ENCODE data around the gene TSPAN12. TPM values are rescaled to one million over a fixed set of nuclear protein-coding genes. Genes with fewer than 3 reads are reported as not detected.

The TSPAN12 gene
- total and polyA plus RNA-seq, 2 donors (not counting 3 experiments of a cell fraction or from before 2014, with no cell fraction given) = 9.3 to 19.8 TPM

DNA sequence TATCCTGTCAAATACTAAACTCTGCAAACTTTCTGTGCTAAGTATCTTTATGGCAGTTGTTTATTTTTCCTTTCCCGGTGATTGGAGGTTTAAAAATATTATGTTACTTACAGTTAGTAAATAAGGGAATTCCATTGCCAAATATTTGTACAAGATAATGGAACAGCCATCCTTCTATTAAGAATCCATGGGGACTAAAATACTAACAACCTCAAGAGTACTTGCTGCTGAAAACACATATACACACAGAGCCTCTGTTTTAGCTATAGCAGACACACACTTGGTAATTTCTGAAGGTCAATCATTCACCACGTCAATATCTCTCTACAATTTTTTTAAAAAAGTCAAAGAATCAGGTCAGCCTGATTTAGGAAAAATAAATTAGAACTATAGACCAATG, 32.4 kb downstream of the TSPAN12 start:
- no peak overlapping the region for H3K9ac ChIP-seq (replicated peaks; ENCODE audit: extremely low read depth, insufficient read depth, low read length)
- POLR2A ChIA-PET = no interaction called here
- no peaks in the 10 kb centered on the region for H3K4me1 ChIP-seq (ENCODE audit: control insufficient read depth, extremely low read depth, insufficient read depth, low read length)
- no peak overlapping the region for H3K4me3 ChIP-seq (replicated peaks in 1 of 3; ENCODE audit: insufficient read depth in 1 of 3, low read depth in 1 of 3, low read length in 3 of 3)
- dilution Hi-C loops (cut with MboI; ENCODE audit: extremely low pct_ligation_motif_present, low sequenced_read_pairs) = no loop called here
- no peak for TF ChIP-seq GATA2 (IDR thresholded peaks at IDR 0.05; ENCODE audit: insufficient read depth, insufficient read length, low read depth, low read length)
- FAIRE-seq (no peak), DNase-seq (ENCODE audit: low read depth, low spot score) (no peak)
- no peaks in the 10 kb centered on the region for H3K9me3 ChIP-seq (replicated peaks; ENCODE audit: control insufficient read depth, insufficient read depth, low read length)
- H3K79me2 ChIP-seq (ENCODE audit: control insufficient read depth, insufficient read depth, low read length) = no peaks in the 10 kb centered on the region
- H3K27me3 ChIP-seq (ENCODE audit: control insufficient read depth in 2 of 2, insufficient read depth in 2 of 2, low read length in 2 of 2) = no peaks in the 10 kb centered on the region
- intact Hi-C loops (cut with micrococcal nuclease) = no loop called here
- no peak overlapping the region for H2AFZ ChIP-seq (ENCODE audit: low read depth, low read length)
- H4K20me1 ChIP-seq (replicated peaks; ENCODE audit: control insufficient read depth, extremely low read depth, insufficient read depth, low read length) = no peaks in the 10 kb centered on the region
- no peak overlapping the region for H3K4me2 ChIP-seq (ENCODE audit: insufficient read depth, low read length)
- no peaks in the 10 kb centered on the region for H3K36me3 ChIP-seq (ENCODE audit: control insufficient read depth in 2 of 2, extremely low read depth in 1 of 2, insufficient read depth in 2 of 2, low read length in 2 of 2)
- no peak overlapping the region for H3K27ac ChIP-seq (ENCODE audit: insufficient read depth, low read depth, low read length)
- no peaks in the 10 kb centered on the region for H3K9me1 ChIP-seq (replicated peaks; ENCODE audit: control insufficient read depth, extremely low read depth, insufficient read depth, low read length)
- BruUV-seq (replicated peaks) = no TSS peak
- CTCF ChIA-PET = interaction anchor here (0.9 to 1.1 kb wide), 3 partner anchors 13 to 33 kb away, joined by 4 to 6 read pairs (median 4); no protein-coding TSS in a partner anchor

DNA sequence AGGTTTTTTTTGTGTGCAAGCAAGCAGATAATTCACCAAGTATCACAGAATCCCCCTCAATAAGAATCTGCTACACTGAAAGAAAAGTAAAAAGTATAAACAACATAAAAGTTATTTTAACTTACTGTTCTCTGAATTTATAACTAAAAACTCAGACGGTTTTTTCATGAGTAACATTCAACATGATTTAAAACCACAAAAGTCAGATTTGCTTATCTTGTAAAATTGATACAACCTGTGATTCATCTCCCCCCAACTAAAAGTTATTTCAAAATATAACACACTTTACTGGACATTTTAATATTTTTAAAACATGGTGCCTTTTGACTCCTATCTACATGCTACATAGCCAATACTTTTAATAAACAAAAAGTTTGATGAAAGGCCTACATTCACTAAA, 32.8 kb downstream of the TSPAN12 start:
- Histone ChIP-seq H3K4me3 (replicated peaks in 1 of 3; ENCODE audit: insufficient read depth in 1 of 3, low read depth in 1 of 3, low read length in 3 of 3) (no peak overlapping the region), H3K4me2 (ENCODE audit: insufficient read depth, low read length) (no peak overlapping the region), H3K27me3 (ENCODE audit: control insufficient read depth in 2 of 2, insufficient read depth in 2 of 2, low read length in 2 of 2) (no peaks in the 10 kb centered on the region), H3K9me1 (replicated peaks; ENCODE audit: control insufficient read depth, extremely low read depth, insufficient read depth, low read length) (no peaks in the 10 kb centered on the region), H3K9me3 (replicated peaks; ENCODE audit: control insufficient read depth, insufficient read depth, low read length) (no peaks in the 10 kb centered on the region), H3K27ac (ENCODE audit: insufficient read depth, low read depth, low read length) (no peak overlapping the region), H3K36me3 (ENCODE audit: control insufficient read depth in 2 of 2, extremely low read depth in 1 of 2, insufficient read depth in 2 of 2, low read length in 2 of 2) (no peaks in the 10 kb centered on the region), H3K79me2 (ENCODE audit: control insufficient read depth, insufficient read depth, low read length) (no peaks in the 10 kb centered on the region), H3K4me1 (ENCODE audit: control insufficient read depth, extremely low read depth, insufficient read depth, low read length) (no peaks in the 10 kb centered on the region), H2AFZ (ENCODE audit: low read depth, low read length) (no peak overlapping the region), H3K9ac (replicated peaks; ENCODE audit: extremely low read depth, insufficient read depth, low read length) (no peak overlapping the region), H4K20me1 (replicated peaks; ENCODE audit: control insufficient read depth, extremely low read depth, insufficient read depth, low read length) (no peaks in the 10 kb centered on the region)
- CTCF ChIA-PET = interaction anchor here (1.0 to 1.1 kb wide), 2 partner anchors 13 to 19 kb away, joined by 4 to 6 read pairs; no protein-coding TSS in a partner anchor
- TF ChIP-seq, protein P1, sequence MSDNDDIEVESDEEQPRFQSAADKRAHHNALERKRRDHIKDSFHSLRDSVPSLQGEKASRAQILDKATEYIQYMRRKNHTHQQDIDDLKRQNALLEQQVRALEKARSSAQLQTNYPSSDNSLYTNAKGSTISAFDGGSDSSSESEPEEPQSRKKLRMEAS (IDR thresholded peaks at IDR 0.05; ENCODE audit: insufficient read depth, insufficient read length) = no peak
- TF ChIP-seq FOS (IDR thresholded peaks at IDR 0.05; ENCODE audit: borderline replicate concordance, insufficient read depth, low read length) = no peak
- TF ChIP-seq EZH2 (IDR thresholded peaks at IDR 0.05; ENCODE audit: borderline replicate concordance, low read depth, low read length, severe bottlenecking) = no peak
- no peak for TF ChIP-seq POLR2AphosphoS5 (IDR thresholded peaks at IDR 0.05; ENCODE audit: insufficient read depth, low read depth, low read length)
- no peak for TF ChIP-seq JUN (IDR thresholded peaks at IDR 0.05; ENCODE audit: borderline replicate concordance, insufficient read depth, insufficient read length, low read depth)
- no peak for TF ChIP-seq POLR2A (IDR thresholded peaks at IDR 0.05; ENCODE audit: low read depth, low read length)
- TF ChIP-seq MYC (IDR thresholded peaks at IDR 0.05; ENCODE audit: low read depth, low read length) = no peak
- no TSS peak for BruUV-seq (replicated peaks)
- intact Hi-C loops (cut with micrococcal nuclease) (no loop called here), dilution Hi-C loops (cut with MboI; ENCODE audit: extremely low pct_ligation_motif_present, low sequenced_read_pairs) (no loop called here)
- POLR2A ChIA-PET = no interaction called here
- no peak for DNase-seq (ENCODE audit: low read depth, low spot score)
- no peak for FAIRE-seq

Measured in endothelial cell of umbilical vein (primary cell).